ENCODE results near the gene POLR2J3. TPM values are rescaled to one million over a fixed set of nuclear protein-coding genes. Genes with fewer than 3 reads are reported as not detected.
"Not testable (repeated sequence)": the region's sequence is repeated elsewhere in the genome, so short reads cannot be mapped to it uniquely, and the experiment has no call there.

Gene POLR2J3
- 12.0 TPM for total RNA-seq
- long read RNA-seq, full-length matches to known transcripts: 5 of 7 reads
- long read RNA-seq, partial matches to known transcripts: 0 of 7 reads
- long read RNA-seq, other reads (novel, unspliced or antisense): 2 of 7 reads

GRCh38 chr7:102572261-102573239 is at the start of gene POLR2J3:
Gene POLR2J3 (minus strand): TSS chr7:102572583. CDS start chr7:102572521, 62 bp downstream.
- peak; percentile 98 for DNase-seq
- intact Hi-C loops (cut with DNase I): not testable (repeated sequence)
- ATAC-seq (ENCODE audit: poor library complexity): peak; percentile 97

GRCh38 chr7:102618122-102618521 is 45.7 kb upstream of the POLR2J3 start:
- peak; percentile 8 for DNase-seq
- intact Hi-C loops (cut with DNase I); ATAC-seq (ENCODE audit: poor library complexity): not testable (repeated sequence)

- peak; percentile 96 for ATAC-seq (ENCODE audit: poor library complexity)
- peak; percentile 81 for DNase-seq
- intact Hi-C loops (cut with DNase I): not testable (repeated sequence)
Observed at GRCh38 chr7:102616507-102617125, 44.2 kb upstream of the POLR2J3 start, which contains the start of gene RASA4. Gene RASA4 (minus strand): TSS chr7:102616756. CDS start chr7:102616689, 67 bp downstream.

- intact Hi-C loops (cut with DNase I); ATAC-seq (ENCODE audit: poor library complexity); DNase-seq: not testable (repeated sequence)
Observed at GRCh38 chr7:102615930-102616329, 43.5 kb upstream of the POLR2J3 start.

- intact Hi-C loops (cut with DNase I); ATAC-seq (ENCODE audit: poor library complexity); DNase-seq: not testable (repeated sequence)
Observed at GRCh38 chr7:102614873-102615272, 42.5 kb upstream of the POLR2J3 start.

- intact Hi-C loops (cut with DNase I); DNase-seq; ATAC-seq (ENCODE audit: poor library complexity): not testable (repeated sequence)
Observed at GRCh38 chr7:102614346-102614697, 41.9 kb upstream of the POLR2J3 start.

GRCh38 chr7:102613575-102614345 is 41.4 kb upstream of the POLR2J3 start:
- ATAC-seq (ENCODE audit: poor library complexity); intact Hi-C loops (cut with DNase I): not testable (repeated sequence)
- peak; percentile 34 for DNase-seq

GRCh38 chr7:102611675-102612325 is 39.4 kb upstream of the POLR2J3 start:
- peak; percentile 54 for DNase-seq
- not testable (repeated sequence) for ATAC-seq (ENCODE audit: poor library complexity)

GRCh38 chr7:102611013-102611674 is 38.8 kb upstream of the POLR2J3 start:
- DNase-seq; intact Hi-C loops (cut with DNase I): not testable (repeated sequence)
- peak; percentile 75 for ATAC-seq (ENCODE audit: poor library complexity)

More at GRCh38 chr7:102611675-102612325, 39.4 kb upstream of the POLR2J3 start:
- intact Hi-C loops (cut with DNase I): not testable (repeated sequence)

- ATAC-seq (ENCODE audit: poor library complexity); intact Hi-C loops (cut with DNase I): not testable (repeated sequence)
- DNase-seq: peak; percentile 37
Observed at GRCh38 chr7:102610441-102610840, 38.1 kb upstream of the POLR2J3 start.

GRCh38 chr7:102609734-102610133 is 37.4 kb upstream of the POLR2J3 start:
- ATAC-seq (ENCODE audit: poor library complexity); intact Hi-C loops (cut with DNase I); DNase-seq: not testable (repeated sequence)

GRCh38 chr7:102606848-102607247 is 34.5 kb upstream of the POLR2J3 start:
- DNase-seq; intact Hi-C loops (cut with DNase I); ATAC-seq (ENCODE audit: poor library complexity): not testable (repeated sequence)

GRCh38 chr7:102604431-102605145 is 32.2 kb upstream of the POLR2J3 start:
- intact Hi-C loops (cut with DNase I); DNase-seq: not testable (repeated sequence)
- ATAC-seq (ENCODE audit: poor library complexity): peak; percentile 8

- DNase-seq; intact Hi-C loops (cut with DNase I); ATAC-seq (ENCODE audit: poor library complexity): not testable (repeated sequence)
Observed at GRCh38 chr7:102602317-102602716, 29.9 kb upstream of the POLR2J3 start.

- ATAC-seq (ENCODE audit: poor library complexity); DNase-seq; intact Hi-C loops (cut with DNase I): not testable (repeated sequence)
Observed at GRCh38 chr7:102599699-102600098, 27.3 kb upstream of the POLR2J3 start.

GRCh38 chr7:102596036-102596435 is 23.7 kb upstream of the POLR2J3 start:
- ATAC-seq (ENCODE audit: poor library complexity); DNase-seq; intact Hi-C loops (cut with DNase I): not testable (repeated sequence)
